Loucy (cell line): ENCODE data around the gene THPO.
"Not testable (repeated sequence)": the region's sequence is repeated elsewhere in the genome, so short reads cannot be mapped to it uniquely, and the experiment has no call there.

ENCODE experiments used
- H2AFZ ChIP-seq: fragments of 200-600 bp; sonication (generic); 2 replicates; pipeline ENCODE4 v1.6.0; 2016; ENCODE audit warnings: antibody characterized with exemption, mild to moderate bottlenecking, low read length, moderate library complexity
- H3F3A ChIP-seq: fragments of 200-600 bp; 2 replicates; pipeline ENCODE4 v1.6.0; 2016; ENCODE audit warnings: antibody characterized with exemption, low read depth, mild to moderate bottlenecking
- H3K27me3 ChIP-seq: fragments of 200-600 bp; sonication (generic); 2 replicates; pipeline ENCODE4 v1.6.1; 2014; ENCODE audit warnings: low read length, mild to moderate bottlenecking; ENCODE audit not compliant: insufficient read depth, poor library complexity, severe bottlenecking
- H3K36me3 ChIP-seq: fragments of 200-600 bp; sonication (generic); 2 replicates; pipeline ENCODE4 v1.6.1; 2016; ENCODE audit warnings: low read length; ENCODE audit not compliant: insufficient read depth
- H3K4me1 ChIP-seq: fragments of 200-600 bp; sonication (generic); 2 replicates; pipeline ENCODE4 v1.5.1; 2014; ENCODE audit warnings: low read length, mild to moderate bottlenecking; ENCODE audit not compliant: insufficient read depth, poor library complexity, severe bottlenecking
- H3K4me2 ChIP-seq: fragments of 200-600 bp; sonication (generic); 2 replicates; pipeline ENCODE4 v1.6.0; 2014; ENCODE audit warnings: antibody characterized with exemption, low read length, low read depth, mild to moderate bottlenecking; ENCODE audit not compliant: poor library complexity, severe bottlenecking
- H3K4me3 ChIP-seq: fragments of 200-600 bp; sonication (generic); 2 replicates; pipeline ENCODE4 v1.5.1; 2014; ENCODE audit warnings: low read length, mild to moderate bottlenecking, mixed read lengths; ENCODE audit not compliant: poor library complexity, severe bottlenecking
- H3K79me2 ChIP-seq: fragments of 200-600 bp; sonication (generic); 2 replicates; pipeline ENCODE4 v1.6.1; 2014; ENCODE audit warnings: low read length; ENCODE audit not compliant: insufficient read depth
- H3K9ac ChIP-seq: fragments of 200-600 bp; sonication (generic); 2 replicates; pipeline ENCODE4 v1.6.0; 2014; ENCODE audit warnings: mild to moderate bottlenecking, low read depth, low read length, moderate library complexity; ENCODE audit not compliant: poor library complexity, severe bottlenecking
- H3K9me2 ChIP-seq: fragments of 200-600 bp; sonication (generic); replicated peaks from 2 replicates; pipeline ENCODE4 v1.6.1; 2016; ENCODE audit warnings: low read depth, low read length, mixed read lengths
- H3K9me3 ChIP-seq: fragments of 200-600 bp; sonication (generic); 2 replicates; pipeline ENCODE4 v1.6.1; 2014; ENCODE audit warnings: mild to moderate bottlenecking, antibody characterized with exemption, low read length, low read depth; ENCODE audit not compliant: insufficient read depth
- H4K20me1 ChIP-seq: fragments of 200-600 bp; sonication (generic); 2 replicates; pipeline ENCODE4 v1.6.0; 2014; ENCODE audit warnings: antibody characterized with exemption, low read length, mild to moderate bottlenecking; ENCODE audit not compliant: insufficient read depth, poor library complexity, severe bottlenecking
- EZH2phosphoT487 ChIP-seq: fragments of 200-600 bp; IDR thresholded peaks from 2 replicates; pipeline ENCODE4 v1.6.1; 2018; ENCODE audit warnings: antibody characterized with exemption, mild to moderate bottlenecking, moderate library complexity, borderline replicate concordance
- TF ChIP-seq, protein P1 (sequence below): fragments of 200-600 bp; sonication (generic); conservative IDR thresholded peaks from 2 replicates; pipeline ENCODE4 v1.5.1; 2014; ENCODE audit warnings: mild to moderate bottlenecking, antibody characterized with exemption, low read length

The THPO gene

DNA sequence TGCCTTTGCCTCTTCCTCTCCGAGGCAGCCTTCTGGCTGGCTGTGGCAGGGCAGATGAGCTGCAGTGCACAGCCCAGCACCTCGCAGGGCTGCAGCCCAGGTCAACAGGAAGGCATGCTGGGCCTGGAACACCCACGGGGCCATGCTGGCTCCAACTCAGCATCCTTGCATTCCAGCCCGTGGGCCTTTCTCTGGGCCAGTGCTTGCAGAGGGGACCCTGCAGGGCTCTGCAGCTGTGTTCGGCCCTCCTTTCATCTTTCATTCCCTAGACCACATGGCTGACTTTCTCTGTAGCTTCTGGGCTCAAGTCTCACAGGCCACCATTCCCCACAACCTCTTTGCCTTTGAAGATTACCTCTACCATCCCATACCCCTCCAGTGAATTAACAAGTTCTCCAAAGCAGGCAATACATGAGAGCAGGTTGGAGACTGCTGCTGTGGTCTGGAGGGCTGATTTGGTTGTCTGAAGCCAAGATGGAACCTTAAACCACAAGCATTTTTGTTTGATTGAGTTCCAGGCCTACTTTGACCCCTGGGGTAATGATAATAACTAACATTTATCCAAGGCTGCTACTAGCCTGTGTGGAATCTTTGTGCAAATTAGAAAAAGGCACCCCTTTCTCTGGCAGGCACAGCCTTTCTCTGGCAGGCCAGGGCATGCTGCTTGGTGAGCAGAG, 34.7 kb downstream of the THPO start:
- Histone ChIP-seq H3K27me3 (no peaks in the 10 kb centered on the region), H3K9ac (no peak overlapping the region), H3K9me3 (no peaks in the 10 kb centered on the region), H3K4me3 (no peak overlapping the region), H3F3A (no peaks in the 10 kb centered on the region), H3K79me2 (no peaks in the 10 kb centered on the region), H3K36me3 (no peaks in the 10 kb centered on the region), H3K9me2 (no peaks in the 10 kb centered on the region), H3K4me1 (peaks cover 7% of the 10 kb centered on the region), H3K4me2 (no peak overlapping the region), H2AFZ (no peak overlapping the region), H4K20me1 (no peaks in the 10 kb centered on the region)
- TF ChIP-seq, protein P1, sequence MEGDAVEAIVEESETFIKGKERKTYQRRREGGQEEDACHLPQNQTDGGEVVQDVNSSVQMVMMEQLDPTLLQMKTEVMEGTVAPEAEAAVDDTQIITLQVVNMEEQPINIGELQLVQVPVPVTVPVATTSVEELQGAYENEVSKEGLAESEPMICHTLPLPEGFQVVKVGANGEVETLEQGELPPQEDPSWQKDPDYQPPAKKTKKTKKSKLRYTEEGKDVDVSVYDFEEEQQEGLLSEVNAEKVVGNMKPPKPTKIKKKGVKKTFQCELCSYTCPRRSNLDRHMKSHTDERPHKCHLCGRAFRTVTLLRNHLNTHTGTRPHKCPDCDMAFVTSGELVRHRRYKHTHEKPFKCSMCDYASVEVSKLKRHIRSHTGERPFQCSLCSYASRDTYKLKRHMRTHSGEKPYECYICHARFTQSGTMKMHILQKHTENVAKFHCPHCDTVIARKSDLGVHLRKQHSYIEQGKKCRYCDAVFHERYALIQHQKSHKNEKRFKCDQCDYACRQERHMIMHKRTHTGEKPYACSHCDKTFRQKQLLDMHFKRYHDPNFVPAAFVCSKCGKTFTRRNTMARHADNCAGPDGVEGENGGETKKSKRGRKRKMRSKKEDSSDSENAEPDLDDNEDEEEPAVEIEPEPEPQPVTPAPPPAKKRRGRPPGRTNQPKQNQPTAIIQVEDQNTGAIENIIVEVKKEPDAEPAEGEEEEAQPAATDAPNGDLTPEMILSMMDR, result no peak
- TF ChIP-seq EZH2phosphoT487, result no peak

DNA sequence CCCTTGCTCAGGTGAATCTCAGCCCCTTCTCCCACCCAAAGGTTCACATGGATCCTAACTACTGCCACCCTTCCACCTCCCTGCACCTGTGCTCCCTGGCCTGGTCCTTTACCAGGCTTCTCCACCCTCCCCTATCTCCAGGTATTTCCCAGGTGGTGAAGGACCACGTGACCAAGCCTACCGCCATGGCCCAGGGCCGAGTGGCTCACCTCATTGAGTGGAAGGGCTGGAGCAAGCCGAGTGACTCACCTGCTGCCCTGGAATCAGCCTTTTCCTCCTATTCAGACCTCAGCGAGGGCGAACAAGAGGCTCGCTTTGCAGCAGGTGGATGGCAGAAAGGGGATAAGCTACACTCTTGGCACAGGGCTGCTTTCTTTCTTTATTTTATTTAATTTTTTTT, 36.1 kb downstream of the THPO start:
- H3K9me3 ChIP-seq, result no peaks in the 10 kb centered on the region
- H2AFZ ChIP-seq, result no peak overlapping the region
- no peak overlapping the region for H3K9ac ChIP-seq
- no peaks in the 10 kb centered on the region for H3K9me2 ChIP-seq
- H3K4me2 ChIP-seq, result no peak overlapping the region
- no peaks in the 10 kb centered on the region for H4K20me1 ChIP-seq
- no peaks in the 10 kb centered on the region for H3K36me3 ChIP-seq
- peaks cover 7% of the 10 kb centered on the region for H3K4me1 ChIP-seq
- TF ChIP-seq, protein P1, result no peak
- TF ChIP-seq EZH2phosphoT487, result no peak
- H3K79me2 ChIP-seq, result no peaks in the 10 kb centered on the region
- H3K27me3 ChIP-seq, result no peaks in the 10 kb centered on the region
- H3F3A ChIP-seq, result no peaks in the 10 kb centered on the region
- no peak overlapping the region for H3K4me3 ChIP-seq

DNA sequence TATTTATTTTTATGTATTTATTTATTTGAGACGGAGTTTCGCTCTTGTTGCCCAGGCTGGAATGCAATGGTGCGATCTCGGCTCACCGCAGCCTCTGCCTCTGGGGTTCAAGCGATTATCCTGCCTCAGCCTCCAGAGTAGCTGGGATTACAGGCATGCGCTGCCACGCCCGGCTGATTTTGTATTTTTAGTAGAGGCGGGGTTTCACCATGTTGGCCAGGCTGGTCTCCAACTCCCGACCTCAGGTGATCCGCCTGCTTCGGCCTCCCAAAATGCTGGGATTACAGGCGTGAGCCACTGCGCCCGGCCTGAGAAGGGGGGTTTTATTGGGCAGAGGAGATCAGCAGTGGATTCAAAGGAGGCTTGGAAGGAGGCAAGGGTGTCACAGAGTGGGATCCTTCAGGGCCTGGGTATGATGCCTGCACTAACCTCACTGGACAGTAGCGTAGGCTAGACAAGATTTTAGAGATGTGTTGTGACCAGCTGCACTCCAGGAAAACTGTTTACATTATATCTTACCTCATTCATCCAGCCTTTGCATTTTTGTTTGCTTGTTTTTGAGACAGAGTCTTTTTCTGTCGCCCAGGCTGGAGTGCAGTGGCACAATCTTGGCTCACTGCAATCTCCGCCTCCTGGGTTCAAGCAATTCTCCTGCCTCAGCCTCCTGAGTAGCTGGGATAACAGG, 38.4 kb downstream of the THPO start:
- not testable (repeated sequence) for H3K9me3 ChIP-seq, H3K79me2 ChIP-seq, H3K9me2 ChIP-seq, H3K4me1 ChIP-seq, H3K4me2 ChIP-seq, H3F3A ChIP-seq, H3K4me3 ChIP-seq, H3K27me3 ChIP-seq, H2AFZ ChIP-seq, H3K9ac ChIP-seq, H4K20me1 ChIP-seq
- H3K36me3 ChIP-seq, result peaks cover 11% of the 10 kb centered on the region; the same call in 1 of the 2 replicates

DNA sequence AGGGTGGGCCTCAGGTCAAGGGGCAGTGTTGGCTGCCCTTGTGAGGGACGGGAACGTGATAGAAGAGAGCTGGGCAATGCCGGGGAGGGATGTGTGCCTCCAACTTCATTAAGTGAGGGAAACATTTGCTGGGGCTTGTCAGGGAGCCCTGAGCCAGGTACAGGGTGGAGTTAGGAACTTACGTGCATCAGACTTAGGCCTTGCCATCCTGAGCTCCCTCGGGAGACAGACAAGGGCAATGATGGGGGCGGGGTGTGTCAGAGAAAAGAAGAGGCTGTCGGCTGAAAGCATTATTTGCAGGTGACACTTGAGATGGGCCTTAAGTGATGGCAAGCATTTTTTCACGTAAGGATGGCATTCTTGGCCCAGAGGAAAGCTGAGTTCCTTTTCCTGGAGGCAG, 39.0 kb downstream of the THPO start:
- H3K36me3 ChIP-seq, result peaks cover 17% of the 10 kb centered on the region; the same call in 1 of the 2 replicates
- no peaks in the 10 kb centered on the region for H3K27me3 ChIP-seq
- H3K9ac ChIP-seq, result no peak overlapping the region
- H3K4me1 ChIP-seq, result peaks cover 7% of the 10 kb centered on the region
- H2AFZ ChIP-seq, result no peak overlapping the region
- H3K4me2 ChIP-seq, result no peak overlapping the region
- H3K4me3 ChIP-seq, result no peak overlapping the region
- H3K79me2 ChIP-seq, result no peaks in the 10 kb centered on the region
- TF ChIP-seq EZH2phosphoT487, result no peak
- TF ChIP-seq, protein P1, result no peak
- no peaks in the 10 kb centered on the region for H3K9me3 ChIP-seq
- H3K9me2 ChIP-seq, result no peaks in the 10 kb centered on the region
- peaks cover 10% of the 10 kb centered on the region for H4K20me1 ChIP-seq
- no peaks in the 10 kb centered on the region for H3F3A ChIP-seq
